GM12873 (cell line): ENCODE data around the gene TNFRSF19.

Source experiments
- TF ChIP-seq, protein P1 (sequence below): IDR thresholded peaks from 2 replicates; pipeline ENCODE4 v1.5.1; 2012; ENCODE audit warnings: low read depth, mild to moderate bottlenecking, moderate library complexity, low read length, control low read depth; ENCODE audit not compliant: insufficient read depth; ENCODE audit errors: missing control alignments

TNFRSF19 gene

DNA sequence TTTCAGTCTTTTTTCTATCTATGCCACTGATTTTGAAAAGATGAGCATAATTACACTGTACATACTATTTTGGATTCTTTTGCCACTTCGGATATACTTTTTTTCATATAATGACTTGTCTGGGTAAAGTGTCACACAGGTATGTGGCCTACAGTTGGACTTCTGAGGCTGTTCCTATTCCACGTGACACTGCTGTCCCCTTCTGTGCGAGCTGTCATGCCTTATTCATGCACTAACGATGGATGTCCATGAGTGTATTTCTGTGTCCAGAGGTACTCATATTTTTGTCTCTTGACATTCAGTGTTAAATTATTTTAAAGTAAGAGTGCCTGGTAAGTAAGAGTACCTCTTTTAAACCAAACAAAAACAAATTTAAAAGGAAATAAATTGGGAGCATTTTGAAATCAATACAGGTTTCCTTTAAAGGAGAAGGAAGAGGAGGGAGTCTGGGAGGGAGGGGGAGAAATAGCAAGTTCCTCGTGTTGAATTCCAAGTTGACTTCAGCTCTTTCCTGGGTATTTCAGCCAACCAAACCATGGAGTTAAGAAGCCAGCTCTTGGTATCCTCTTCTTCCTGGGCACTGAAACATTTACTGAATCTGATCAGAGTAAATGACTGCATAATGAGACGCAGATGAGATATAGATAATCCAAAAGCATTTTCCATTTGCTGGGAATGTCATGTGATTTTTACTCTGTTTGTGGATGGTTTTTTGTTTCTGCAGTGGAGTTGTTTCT lies 61.3 kb downstream of the TNFRSF19 start:
- TF ChIP-seq, protein P1, sequence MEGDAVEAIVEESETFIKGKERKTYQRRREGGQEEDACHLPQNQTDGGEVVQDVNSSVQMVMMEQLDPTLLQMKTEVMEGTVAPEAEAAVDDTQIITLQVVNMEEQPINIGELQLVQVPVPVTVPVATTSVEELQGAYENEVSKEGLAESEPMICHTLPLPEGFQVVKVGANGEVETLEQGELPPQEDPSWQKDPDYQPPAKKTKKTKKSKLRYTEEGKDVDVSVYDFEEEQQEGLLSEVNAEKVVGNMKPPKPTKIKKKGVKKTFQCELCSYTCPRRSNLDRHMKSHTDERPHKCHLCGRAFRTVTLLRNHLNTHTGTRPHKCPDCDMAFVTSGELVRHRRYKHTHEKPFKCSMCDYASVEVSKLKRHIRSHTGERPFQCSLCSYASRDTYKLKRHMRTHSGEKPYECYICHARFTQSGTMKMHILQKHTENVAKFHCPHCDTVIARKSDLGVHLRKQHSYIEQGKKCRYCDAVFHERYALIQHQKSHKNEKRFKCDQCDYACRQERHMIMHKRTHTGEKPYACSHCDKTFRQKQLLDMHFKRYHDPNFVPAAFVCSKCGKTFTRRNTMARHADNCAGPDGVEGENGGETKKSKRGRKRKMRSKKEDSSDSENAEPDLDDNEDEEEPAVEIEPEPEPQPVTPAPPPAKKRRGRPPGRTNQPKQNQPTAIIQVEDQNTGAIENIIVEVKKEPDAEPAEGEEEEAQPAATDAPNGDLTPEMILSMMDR, result no peak

DNA sequence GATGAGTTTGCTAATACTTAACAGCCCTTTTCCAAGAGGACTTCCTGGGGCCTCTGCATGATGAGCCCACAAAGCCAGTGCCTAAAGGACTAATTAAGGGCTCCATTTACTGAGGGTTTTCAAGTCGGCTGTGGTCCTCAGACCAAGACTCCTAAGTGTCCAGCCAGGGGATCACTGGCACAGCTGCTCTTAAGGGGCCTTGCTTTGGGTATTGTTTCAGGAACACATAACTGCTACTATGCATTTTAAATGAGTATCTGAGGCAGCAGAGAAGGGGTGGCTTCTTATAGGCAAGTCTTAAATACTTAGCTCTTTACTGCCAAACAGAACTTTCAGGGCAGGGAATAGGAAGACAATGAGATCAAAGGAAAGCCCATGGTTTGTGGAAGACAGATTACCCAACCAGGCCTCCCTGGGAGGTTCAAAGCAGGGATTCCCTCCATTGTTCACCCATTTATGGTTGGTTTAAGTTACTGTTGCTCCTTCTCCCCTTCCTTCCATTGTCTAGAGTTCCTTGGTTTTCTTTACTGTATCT lies 61.9 kb downstream of the TNFRSF19 start:
- TF ChIP-seq, protein P1, result no peak

DNA sequence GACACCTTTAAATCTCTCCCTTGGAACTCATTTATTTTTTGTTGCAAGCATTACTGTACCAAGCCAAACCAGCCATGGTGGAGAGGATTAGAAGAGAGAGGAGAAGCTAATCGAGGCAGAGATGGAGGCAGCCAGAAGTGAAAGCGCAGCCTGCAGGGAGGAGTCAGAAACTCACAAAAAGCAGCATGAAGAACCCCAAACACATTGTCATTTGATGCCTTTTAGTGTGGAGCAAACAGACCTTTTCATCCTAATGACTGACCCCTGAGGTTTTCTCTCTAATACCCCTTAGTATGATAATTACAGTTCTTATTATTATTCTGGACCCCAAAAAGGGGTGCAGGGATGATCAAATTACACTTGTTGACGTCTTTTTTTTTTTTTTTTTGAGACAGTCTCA lies 62.5 kb downstream of the TNFRSF19 start:
- TF ChIP-seq, protein P1, result no peak

DNA sequence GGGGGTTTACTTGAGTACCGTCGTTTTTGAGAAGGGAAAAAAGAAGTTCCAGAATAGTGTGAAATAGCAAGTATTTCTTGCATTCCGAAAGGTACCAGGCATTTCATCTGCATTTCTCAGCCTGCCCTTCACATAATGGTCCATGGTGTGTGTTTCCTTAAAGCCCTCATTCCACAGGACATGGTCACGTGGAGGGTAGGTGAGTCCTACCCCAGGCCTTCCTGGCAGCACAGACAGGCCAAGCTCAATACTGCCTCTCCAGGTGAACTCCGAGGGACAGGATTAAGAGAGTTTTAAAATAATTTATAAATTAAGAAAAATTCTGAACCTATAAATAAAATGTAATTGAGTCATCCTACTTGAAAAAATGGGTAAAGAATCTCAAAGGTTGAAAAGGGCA lies 64.7 kb downstream of the TNFRSF19 start:
- TF ChIP-seq, protein P1, result no peak

DNA sequence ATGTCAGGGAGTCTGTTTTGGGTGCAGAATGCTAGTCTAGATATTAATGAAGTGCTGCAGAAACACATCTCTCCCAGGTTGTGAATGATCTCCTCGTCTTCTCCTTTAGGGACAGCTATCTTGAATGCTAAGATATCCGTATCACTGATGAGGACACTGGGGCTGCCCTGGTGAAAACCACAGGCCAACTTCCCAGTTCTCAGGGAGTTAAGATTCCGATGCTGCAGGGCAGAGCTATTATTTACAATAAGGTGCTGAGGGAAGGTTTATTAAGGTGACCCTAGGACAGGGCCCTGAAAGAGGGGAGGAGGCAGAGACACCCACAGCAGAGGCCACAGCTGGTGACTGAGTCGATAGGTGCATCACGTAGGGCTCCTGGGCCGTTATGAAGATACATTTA lies 66.1 kb downstream of the TNFRSF19 start:
- TF ChIP-seq, protein P1, result no peak

DNA sequence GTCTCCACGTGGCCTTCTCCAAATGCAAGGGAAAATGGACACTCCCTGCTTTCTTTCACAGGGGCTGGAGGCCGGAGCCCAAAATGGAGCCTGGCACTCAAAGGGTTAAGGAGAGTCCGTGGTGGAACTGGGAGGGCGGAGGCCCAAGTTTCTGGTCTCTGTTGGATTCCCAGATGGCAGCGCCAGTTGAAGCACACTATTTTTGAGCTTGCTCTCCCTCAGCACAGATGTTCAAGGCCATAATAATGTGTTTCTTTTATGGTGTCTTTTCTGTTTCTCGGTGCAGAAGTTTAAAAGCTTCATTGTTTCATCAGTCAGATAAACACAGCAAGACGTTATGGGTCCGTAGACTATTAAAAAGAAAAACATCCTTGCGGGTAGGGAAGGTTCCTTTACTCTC lies 67.6 kb downstream of the TNFRSF19 start:
- TF ChIP-seq, protein P1, result no peak

DNA sequence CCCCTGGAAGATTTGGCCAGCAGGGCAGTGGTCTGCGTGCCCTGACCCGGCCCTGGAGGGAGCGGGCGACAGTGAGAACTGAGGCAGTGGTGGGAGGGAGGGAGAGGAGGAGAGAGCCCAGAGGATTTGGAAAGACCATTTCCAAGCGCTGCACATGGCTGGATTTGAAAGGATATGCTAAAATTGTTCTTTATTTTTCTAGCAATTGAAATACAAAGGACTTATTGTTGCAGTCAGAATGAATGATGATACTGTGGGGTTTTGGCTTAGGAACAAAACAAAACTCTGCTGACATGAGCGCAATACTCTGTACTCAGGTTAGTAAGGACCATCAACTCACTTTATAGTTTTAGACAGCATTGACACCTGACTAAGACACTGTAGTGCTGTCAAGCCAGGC lies 69.5 kb downstream of the TNFRSF19 start:
- TF ChIP-seq, protein P1, result no peak
